Activated naive CD4-positive, alpha-beta T cell treated with anti-CD3 and anti-CD28 coated beads, Interleukin-2, amount 10 ng/mL, durations not matched to agents 7 days and 5 days (primary cell): ENCODE data around the gene CCL23.
"Not testable (repeated sequence)": the region's sequence is repeated elsewhere in the genome, so short reads cannot be mapped to it uniquely, and the experiment has no call there.

Experiments
- CTCF ChIA-PET: fragments of 350-600 bp; sonication (Branson Sonifier 250); formaldehyde crosslinking; loops from one replicate; lab custom pipeline; 2021; ENCODE audit warnings: antibody characterized with exemption; lab: Charles Lee
- DNase-seq: peaks from one replicate; pipeline ENCODE4 v3.0.0-alpha.2; 2020
- H3K27ac Mint-ChIP-seq: one replicate; pipeline ENCODE4 v1.8.0; 2021; ENCODE audit warnings: mild to moderate bottlenecking, moderate library complexity, mixed read lengths
- H3K27me3 Mint-ChIP-seq: one replicate; pipeline ENCODE4 v1.8.0; 2021; ENCODE audit warnings: mild to moderate bottlenecking, mixed read lengths
- H3K36me3 Mint-ChIP-seq: one replicate; pipeline ENCODE4 v1.8.0; 2021; ENCODE audit warnings: mixed read lengths
- H3K4me1 Mint-ChIP-seq: one replicate; pipeline ENCODE4 v1.8.0; 2021; ENCODE audit warnings: mixed read lengths
- H3K4me3 Mint-ChIP-seq: one replicate; pipeline ENCODE4 v1.8.0; 2021; ENCODE audit warnings: mild to moderate bottlenecking, moderate library complexity, mixed read lengths
- H3K9me3 Mint-ChIP-seq: one replicate; pipeline ENCODE4 v1.8.0; 2021; ENCODE audit warnings: mixed read lengths

Gene CCL23

DNA sequence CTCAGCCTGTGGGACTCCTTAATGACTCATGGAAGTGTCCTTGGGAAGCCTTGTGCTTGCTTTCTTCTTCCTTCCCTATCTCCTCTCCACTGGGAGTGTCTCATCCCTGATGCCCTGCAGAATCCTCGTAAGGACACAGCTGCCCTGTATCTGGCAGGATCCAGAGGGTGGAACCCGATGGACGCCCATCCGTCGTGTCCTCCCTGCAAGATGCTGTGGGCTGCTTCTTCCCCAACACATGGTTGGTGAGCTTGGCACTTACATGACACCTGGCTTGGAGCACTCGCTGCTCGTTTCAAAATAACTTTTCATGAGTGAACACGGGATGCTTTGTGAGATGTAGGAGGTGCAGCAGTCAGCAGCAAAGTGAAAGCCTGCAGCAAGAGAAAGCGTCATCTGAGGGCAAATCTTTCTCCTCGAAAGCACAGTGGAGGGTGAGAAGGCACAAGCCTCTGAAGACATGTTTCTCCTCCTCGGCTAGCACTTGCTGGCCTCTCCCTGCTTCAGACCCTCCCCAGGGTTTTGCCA lies 19.7 kb downstream of the CCL23 start:
- Mint-ChIP-seq H3K4me3 (no peak overlapping the region), H3K27ac (no peak overlapping the region), H3K4me1 (no peaks in the 10 kb centered on the region), H3K36me3 (no peaks in the 10 kb centered on the region), H3K9me3 (no peaks in the 10 kb centered on the region), H3K27me3 (peaks cover 26% of the 10 kb centered on the region)
- no peak for DNase-seq
- CTCF ChIA-PET: no interaction called here

DNA sequence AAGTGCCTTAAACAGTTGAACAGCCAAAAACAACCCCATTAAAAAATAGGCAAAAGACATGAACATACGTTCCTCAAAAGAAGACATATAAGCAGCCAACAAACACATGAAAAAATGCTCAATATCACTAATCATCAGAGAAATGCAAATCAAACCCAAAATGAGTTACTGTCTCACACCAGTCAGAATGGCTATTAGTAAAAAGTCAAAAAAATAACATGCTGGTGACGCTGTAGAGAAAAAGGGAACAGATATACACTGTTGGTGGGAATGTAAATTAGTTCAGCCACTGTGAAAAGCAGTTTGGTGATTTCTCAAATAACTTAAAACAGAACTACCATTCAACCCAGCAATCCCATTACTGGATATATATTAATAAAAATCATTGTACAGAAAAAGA lies 22.4 kb downstream of the CCL23 start:
- DNase-seq, H3K27ac Mint-ChIP-seq, H3K4me1 Mint-ChIP-seq, H3K36me3 Mint-ChIP-seq, H3K9me3 Mint-ChIP-seq, H3K4me3 Mint-ChIP-seq, CTCF ChIA-PET: not testable (repeated sequence)
- peaks cover 42% of the 10 kb centered on the region for H3K27me3 Mint-ChIP-seq

DNA sequence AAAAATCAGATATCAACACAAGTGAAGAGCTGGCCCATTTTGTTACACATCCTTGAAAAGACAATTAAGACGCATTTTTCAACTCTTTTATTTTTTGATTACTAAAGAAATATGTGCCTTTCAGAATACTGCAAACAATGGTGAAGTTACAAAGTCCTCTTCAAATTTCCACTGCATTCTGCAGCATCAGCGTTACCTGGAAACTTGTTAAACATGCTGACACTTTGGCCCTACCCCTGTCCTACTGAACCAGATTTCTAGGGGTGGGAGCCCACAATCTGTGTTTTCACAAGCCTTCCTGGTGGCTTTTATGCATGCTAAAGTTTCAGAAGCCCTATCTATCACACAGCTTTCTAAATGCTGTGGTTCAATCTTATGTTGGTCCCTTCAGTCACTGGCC lies 26.7 kb downstream of the CCL23 start:
- Mint-ChIP-seq H3K27ac (no peak overlapping the region), H3K4me3 (no peak overlapping the region), H3K27me3 (peaks cover 34% of the 10 kb centered on the region), H3K36me3 (no peaks in the 10 kb centered on the region), H3K9me3 (no peaks in the 10 kb centered on the region), H3K4me1 (no peaks in the 10 kb centered on the region)
- CTCF ChIA-PET: interaction anchor here (1.1 to 1.4 kb wide), 2 partner anchors 15 to 158 kb away, joined by 4 to 5 read pairs; no protein-coding TSS in a partner anchor
- no peak for DNase-seq

DNA sequence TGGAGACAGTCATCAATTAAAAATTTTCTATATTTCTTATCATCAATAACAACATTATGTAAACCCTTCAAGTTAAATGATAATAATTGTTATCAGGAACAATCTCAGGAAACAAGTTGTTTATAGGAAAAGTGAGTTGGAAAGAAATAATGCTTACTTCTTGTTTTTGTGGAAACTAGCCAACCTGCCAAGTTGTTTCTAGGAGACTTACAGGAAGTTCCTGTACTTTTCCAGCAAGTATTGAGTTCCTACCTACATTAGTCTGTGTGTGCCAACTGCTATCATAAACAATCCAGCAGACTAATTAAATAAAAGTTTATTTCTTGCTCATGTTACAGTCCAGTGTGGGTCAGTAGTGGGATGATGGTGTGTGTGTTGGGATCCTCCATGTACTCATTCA lies 29.6 kb downstream of the CCL23 start:
- H3K36me3 Mint-ChIP-seq: no peaks in the 10 kb centered on the region
- no peak overlapping the region for H3K27ac Mint-ChIP-seq
- H3K4me1 Mint-ChIP-seq: no peaks in the 10 kb centered on the region
- DNase-seq: no peak
- no peaks in the 10 kb centered on the region for H3K9me3 Mint-ChIP-seq
- H3K27me3 Mint-ChIP-seq: peaks cover 32% of the 10 kb centered on the region
- H3K4me3 Mint-ChIP-seq: no peak overlapping the region
- CTCF ChIA-PET: interaction anchor here (1.4 to 1.6 kb wide), 2 partner anchors 12 to 160 kb away, joined by 4 to 5 read pairs; no protein-coding TSS in a partner anchor

DNA sequence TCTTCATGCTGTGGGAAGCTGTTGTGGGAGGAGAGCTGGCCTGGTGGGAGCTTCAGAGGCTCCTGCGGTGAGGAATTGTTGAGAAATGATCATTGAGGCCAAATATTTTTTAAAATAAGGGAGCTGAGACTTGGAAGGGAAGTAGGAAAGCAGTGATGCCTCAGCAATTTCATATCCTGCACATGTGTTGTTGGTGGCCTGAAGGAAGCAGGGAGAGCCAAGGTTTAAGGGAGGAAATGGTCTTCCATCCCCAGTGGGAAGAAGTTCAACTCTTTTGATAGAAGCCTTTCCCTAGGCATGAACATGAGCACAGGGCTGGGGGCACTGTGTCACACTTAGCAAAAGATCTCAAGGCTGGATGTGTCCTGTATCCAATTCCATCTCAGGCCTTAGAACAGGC lies 31.1 kb downstream of the CCL23 start, which contains the start of gene CCL14:
CCL14 (minus strand) TSS at position 87 of the 400 bp plus-strand sequence; CDS start at position 7, 80 bp downstream.
- Mint-ChIP-seq H3K4me1 (no peaks in the 10 kb centered on the region), H3K27me3 (peaks cover 17% of the 10 kb centered on the region), H3K9me3 (no peaks in the 10 kb centered on the region), H3K36me3 (no peaks in the 10 kb centered on the region), H3K4me3 (no peak within 1 kb of the TSS), H3K27ac (no peak within 1 kb of the TSS)
- no peak for DNase-seq
- CTCF ChIA-PET: interaction anchor here (1.4 to 1.6 kb wide), 2 partner anchors 11 to 162 kb away, joined by 4 to 5 read pairs; no protein-coding TSS in a partner anchor

DNA sequence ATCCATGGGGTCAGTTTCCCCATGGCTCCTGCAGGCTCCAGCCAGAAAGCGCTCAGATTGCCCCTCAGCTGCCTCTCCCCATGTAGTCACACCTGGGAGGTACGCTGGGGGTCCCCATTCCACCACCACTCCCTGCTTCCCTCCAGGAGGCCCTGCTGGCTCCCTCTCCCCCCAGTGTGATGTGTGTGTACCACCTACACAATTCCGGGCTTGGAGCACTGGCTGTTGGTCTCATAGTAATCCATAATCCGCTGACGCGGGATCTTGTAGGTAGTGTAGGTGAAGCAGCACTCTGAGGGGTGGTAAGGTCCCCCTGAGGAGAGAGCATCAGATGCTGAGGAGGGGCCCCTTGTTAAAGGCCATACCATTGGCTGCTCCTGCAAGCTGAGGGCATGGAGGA lies 33.6 kb downstream of the CCL23 start:
- no peak for DNase-seq
- Mint-ChIP-seq H3K4me1 (no peaks in the 10 kb centered on the region), H3K9me3 (no peaks in the 10 kb centered on the region), H3K27ac (no peak overlapping the region), H3K4me3 (no peak overlapping the region), H3K36me3 (no peaks in the 10 kb centered on the region), H3K27me3 (peaks cover 18% of the 10 kb centered on the region)
- CTCF ChIA-PET: no interaction called here

DNA sequence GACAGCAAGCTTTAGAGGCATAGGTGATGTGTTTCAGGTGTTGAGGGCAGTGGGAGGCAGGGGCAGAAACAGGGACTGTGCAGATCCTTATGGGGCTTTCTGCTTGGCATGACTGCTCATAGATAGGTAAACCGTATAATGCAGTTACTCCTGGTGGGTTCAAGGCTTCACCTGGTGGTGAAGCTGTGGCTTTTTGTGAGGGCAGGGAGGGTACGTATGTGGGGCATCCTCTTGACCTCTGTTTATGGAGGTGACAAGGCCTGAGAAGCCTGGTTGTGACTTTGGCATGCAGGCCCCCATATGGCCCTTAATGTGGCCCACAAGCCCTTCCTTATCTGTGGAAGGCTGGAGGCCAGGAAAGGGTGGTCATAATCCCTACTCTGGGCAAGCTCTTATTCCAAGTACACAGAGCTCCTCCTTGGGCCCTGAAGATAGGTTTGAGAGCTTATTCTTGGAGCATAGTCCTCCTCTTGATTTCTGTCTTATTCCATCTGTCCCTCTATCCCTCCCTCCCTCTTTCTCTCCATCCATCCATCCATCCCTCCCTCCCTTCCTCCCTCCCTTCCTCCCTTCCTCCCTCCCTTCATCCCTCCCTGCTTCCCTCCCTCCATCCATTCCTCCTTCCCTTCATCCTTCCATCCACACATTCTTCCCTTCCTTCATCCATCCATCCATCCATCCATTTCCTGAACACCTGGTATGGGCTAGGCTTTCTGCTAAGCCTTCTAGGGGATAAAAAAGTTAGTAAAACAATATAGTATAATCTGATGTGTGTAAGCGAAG lies 35.2 kb downstream of the CCL23 start:
- CTCF ChIA-PET: interaction anchor here (0.6 to 2.9 kb wide), 5 partner anchors 9 to 1580 kb away, joined by 3 to 13 read pairs (median 4); no protein-coding TSS in a partner anchor
- peaks cover 25% of the 10 kb centered on the region for H3K27me3 Mint-ChIP-seq
- H3K36me3 Mint-ChIP-seq: no peaks in the 10 kb centered on the region
- no peak for DNase-seq
- no peak overlapping the region for H3K4me3 Mint-ChIP-seq
- no peaks in the 10 kb centered on the region for H3K4me1 Mint-ChIP-seq
- H3K9me3 Mint-ChIP-seq: no peaks in the 10 kb centered on the region
- no peak overlapping the region for H3K27ac Mint-ChIP-seq

DNA sequence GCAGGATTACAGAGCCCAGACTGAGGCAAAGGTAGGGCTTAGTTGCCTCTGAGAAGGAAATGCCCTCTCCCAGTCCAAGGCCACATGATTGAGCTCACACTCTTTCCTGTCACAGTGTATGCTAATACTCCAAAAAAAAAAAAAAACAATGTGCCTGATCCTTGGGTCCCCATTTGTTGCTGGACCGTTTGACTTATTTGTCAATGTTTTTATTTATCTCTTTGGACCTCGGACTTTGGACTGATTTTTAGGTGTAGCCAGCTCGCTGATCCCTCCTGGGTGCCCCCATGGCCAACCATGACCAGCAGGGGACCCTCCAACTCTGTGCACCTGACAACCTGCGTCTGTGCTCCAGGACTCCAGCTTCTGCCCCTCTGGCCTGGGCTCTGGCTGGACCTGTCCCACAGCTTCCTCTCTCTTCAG lies 35.9 kb downstream of the CCL23 start:
- DNase-seq: no peak
- CTCF ChIA-PET: interaction anchor here (0.6 to 2.9 kb wide), 5 partner anchors 8 to 1580 kb away, joined by 3 to 13 read pairs (median 4); no protein-coding TSS in a partner anchor
- no peaks in the 10 kb centered on the region for H3K4me1 Mint-ChIP-seq
- H3K9me3 Mint-ChIP-seq: no peaks in the 10 kb centered on the region
- no peak overlapping the region for H3K4me3 Mint-ChIP-seq
- no peak overlapping the region for H3K27ac Mint-ChIP-seq
- peaks cover 25% of the 10 kb centered on the region for H3K27me3 Mint-ChIP-seq
- H3K36me3 Mint-ChIP-seq: no peaks in the 10 kb centered on the region

DNA sequence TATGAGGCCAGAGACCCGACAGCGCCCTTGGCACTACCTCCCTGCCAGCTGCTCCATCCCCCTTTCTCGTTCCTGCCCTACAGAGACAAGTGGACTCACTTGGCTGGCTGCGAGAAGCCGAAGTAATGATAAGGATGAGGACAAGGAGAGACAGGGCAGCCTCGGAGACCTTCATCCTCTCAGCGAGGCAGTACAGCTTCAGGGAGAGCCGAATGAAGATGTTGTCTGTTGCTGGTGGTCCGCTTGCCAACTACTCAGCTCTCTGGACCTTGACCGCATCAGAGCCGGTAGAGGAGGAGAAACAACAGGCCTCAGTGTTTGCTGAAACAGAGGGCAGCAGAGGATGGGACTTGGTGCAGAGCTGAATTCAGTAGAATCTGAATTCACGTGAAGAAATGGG lies 36.5 kb downstream of the CCL23 start, which contains the start of gene CCL16:
CCL16 (minus strand) TSS at position 252 of the 400 bp plus-strand sequence; CDS start at position 175, 77 bp downstream.
- no peak for DNase-seq
- Mint-ChIP-seq H3K4me1 (no peaks in the 10 kb centered on the region), H3K36me3 (no peaks in the 10 kb centered on the region), H3K9me3 (no peaks in the 10 kb centered on the region), H3K27me3 (peaks cover 18% of the 10 kb centered on the region), H3K4me3 (no peak within 1 kb of the TSS), H3K27ac (no peak within 1 kb of the TSS)
- CTCF ChIA-PET: interaction anchor here (1.4 to 2.9 kb wide), 2 partner anchors 12 to 167 kb away, joined by 4 to 13 read pairs; no protein-coding TSS in a partner anchor

DNA sequence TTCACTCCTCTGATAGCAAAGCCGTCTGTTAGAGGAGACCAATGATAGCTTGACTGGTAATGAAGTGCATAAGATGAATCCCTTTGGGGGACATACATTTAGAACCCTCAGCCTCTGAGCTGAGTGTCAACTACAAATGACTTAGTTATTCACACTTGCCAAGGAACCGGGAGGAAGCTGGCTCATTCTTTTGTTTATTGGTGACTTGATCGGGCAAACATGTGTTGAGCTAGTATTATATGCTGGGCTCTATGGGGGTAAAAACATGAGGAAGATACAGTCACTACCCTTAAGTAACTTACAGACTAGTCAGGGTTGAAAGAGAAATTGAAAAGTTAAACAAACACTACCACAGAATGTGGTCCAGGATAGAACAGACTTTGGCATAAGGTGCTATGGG lies 39.4 kb downstream of the CCL23 start:
- no peaks in the 10 kb centered on the region for H3K36me3 Mint-ChIP-seq
- no peak overlapping the region for H3K27ac Mint-ChIP-seq
- no peaks in the 10 kb centered on the region for H3K4me1 Mint-ChIP-seq
- H3K4me3 Mint-ChIP-seq: no peak overlapping the region
- H3K9me3 Mint-ChIP-seq: no peaks in the 10 kb centered on the region
- DNase-seq: no peak
- H3K27me3 Mint-ChIP-seq: peaks cover 14% of the 10 kb centered on the region
- CTCF ChIA-PET: interaction anchor here (1.6 to 9.4 kb wide), 3 partner anchors 9 to 169 kb away, joined by 5 to 129 read pairs (median 6); no protein-coding TSS in a partner anchor

DNA sequence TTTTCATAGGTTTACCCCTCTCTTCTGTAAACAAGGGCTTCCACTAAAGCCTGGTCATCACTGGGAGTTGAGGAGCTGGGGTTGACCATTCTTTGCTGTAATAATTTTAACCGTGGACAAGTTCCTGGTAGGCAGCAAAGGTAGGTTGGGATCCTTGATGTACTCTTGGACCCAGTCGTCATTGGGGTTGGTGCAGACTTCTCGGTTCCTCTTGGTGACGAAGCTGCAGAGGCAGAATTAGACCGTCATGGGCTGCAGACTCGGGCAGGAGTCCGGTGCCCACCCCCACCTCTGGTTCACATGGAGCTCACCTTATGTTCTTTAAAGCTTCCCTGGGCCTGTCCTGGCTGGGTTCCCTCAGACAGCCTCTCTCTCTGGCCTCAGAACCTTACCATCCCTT lies 40.3 kb downstream of the CCL23 start:
- Mint-ChIP-seq H3K27me3 (peaks cover 14% of the 10 kb centered on the region), H3K4me1 (no peaks in the 10 kb centered on the region), H3K27ac (no peak overlapping the region), H3K4me3 (no peak overlapping the region), H3K36me3 (no peaks in the 10 kb centered on the region), H3K9me3 (no peaks in the 10 kb centered on the region)
- DNase-seq: no peak
- CTCF ChIA-PET: interaction anchor here (0.6 to 9.4 kb wide), 4 partner anchors 8 to 170 kb away, joined by 3 to 129 read pairs (median 4); no protein-coding TSS in a partner anchor

DNA sequence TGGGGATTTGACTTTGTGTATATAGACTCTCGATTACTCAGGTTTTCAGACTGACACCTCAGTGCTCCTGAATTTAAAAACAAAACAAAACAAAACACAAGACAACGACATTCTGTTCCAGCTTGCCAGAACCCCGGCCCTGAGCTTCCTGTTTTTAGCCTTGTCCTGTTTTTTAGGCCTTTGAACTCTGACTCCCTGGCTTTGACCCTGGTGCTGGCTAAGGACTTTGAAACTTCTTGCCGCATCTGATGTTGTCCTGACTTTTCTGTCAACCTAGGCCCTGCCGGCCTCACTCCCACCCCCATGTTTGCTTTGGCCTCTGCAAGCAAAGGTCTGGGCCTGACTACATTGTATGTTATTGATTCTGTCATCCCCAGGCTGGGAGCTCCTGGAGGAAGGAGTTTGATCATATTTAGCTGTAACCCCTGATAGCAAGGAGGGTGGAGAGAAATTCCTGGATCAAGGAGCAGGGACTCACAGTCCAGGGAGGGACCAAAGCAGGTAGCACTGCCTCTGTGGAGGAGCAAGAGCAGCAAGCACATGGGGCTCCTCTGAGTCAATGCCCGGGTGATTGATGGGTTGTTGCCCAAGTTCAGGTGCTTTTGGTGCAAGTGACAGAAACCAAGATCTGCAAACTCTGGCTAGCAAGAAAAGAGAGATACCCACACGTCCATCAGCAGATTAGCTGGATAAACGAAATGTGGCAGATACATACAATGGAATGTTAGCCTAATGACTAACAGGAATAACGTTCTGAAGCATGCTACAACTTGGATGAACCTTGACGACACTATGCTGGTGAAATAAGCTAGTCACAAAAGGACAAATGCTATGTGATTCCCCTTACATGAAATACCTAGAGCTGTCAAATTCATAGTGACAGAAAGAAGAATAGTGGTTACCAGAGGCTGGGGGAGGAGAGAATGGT lies 44.2 kb downstream of the CCL23 start:
- Mint-ChIP-seq H3K27me3 (peaks cover 26% of the 10 kb centered on the region), H3K27ac (no peak overlapping the region), H3K4me3 (no peak overlapping the region), H3K9me3 (no peaks in the 10 kb centered on the region), H3K4me1 (no peaks in the 10 kb centered on the region), H3K36me3 (no peaks in the 10 kb centered on the region)
- CTCF ChIA-PET: interaction anchor here (1.0 to 9.4 kb wide), 5 partner anchors 9 to 509 kb away, joined by 3 to 129 read pairs (median 4); no protein-coding TSS in a partner anchor
- no peak for DNase-seq

DNA sequence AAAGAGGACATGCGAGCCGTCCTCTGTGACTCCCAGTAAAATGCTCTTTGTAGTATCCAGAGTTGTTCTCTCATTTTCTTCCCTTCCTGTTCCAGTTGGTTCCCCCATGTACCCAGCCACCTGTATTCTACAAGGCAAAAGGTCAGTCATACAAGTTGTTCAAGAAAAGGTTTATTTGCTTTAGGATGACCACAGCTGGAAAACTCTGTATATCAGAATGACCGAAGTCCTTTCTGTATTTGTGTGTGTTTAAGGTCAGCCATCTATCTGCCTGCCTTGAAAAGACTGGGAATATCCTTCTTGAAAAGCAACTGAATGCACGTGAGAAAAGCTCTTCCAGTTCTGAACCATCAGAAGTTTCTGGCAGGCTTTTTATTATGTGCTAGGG lies 44.8 kb downstream of the CCL23 start:
- Mint-ChIP-seq H3K4me1 (no peaks in the 10 kb centered on the region), H3K4me3 (no peak overlapping the region), H3K9me3 (no peaks in the 10 kb centered on the region), H3K27ac (no peak overlapping the region), H3K36me3 (no peaks in the 10 kb centered on the region), H3K27me3 (peaks cover 27% of the 10 kb centered on the region)
- CTCF ChIA-PET: interaction anchor here (1.0 to 9.4 kb wide), 4 partner anchors 9 to 510 kb away, joined by 3 to 129 read pairs (median 4); no protein-coding TSS in a partner anchor
- DNase-seq: no peak
